Esophagus muscularis mucosa (tissue), 4 donors: ENCODE data around the gene GNPTAB. TPM values are rescaled to one million over a fixed set of nuclear protein-coding genes. Genes with fewer than 3 reads are reported as not detected.
"Not testable (repeated sequence)": the region's sequence is repeated elsewhere in the genome, so short reads cannot be mapped to it uniquely, and the experiment has no call there.

Experiments
- DNase-seq: peaks from one replicate; pipeline ENCODE4 v3.0.0-alpha.2; 2017; ENCODE audit errors: extremely low spot score
- H3K27ac ChIP-seq, 4 donors: fragments of 200-600 bp; sonication (generic); replicated peaks in 1 of 4; 1 replicate in 3 of 4; 2 replicates in 1 of 4; pipeline ENCODE4 v1.5.1; 2016 to 2019; ENCODE audit warnings: mild to moderate bottlenecking in 1 of 4
- H3K27me3 ChIP-seq, 4 donors: fragments of 200-600 bp; sonication (generic); one replicate each; pipeline versions ENCODE4 v1.5.1 to v1.6.0; 2016 to 2019
- H3K36me3 ChIP-seq, 4 donors: fragments of 200-600 bp; sonication (generic); one replicate each; pipeline ENCODE4 v1.5.1; 2016 to 2019
- H3K4me1 ChIP-seq, 4 donors: fragments of 200-600 bp; sonication (generic); one replicate each; pipeline ENCODE4 v1.5.1; 2016 to 2019
- H3K4me3 ChIP-seq, 4 donors: fragments of 200-600 bp; sonication (generic); 1 replicate in 2 of 4; 2 replicates in 2 of 4; pipeline ENCODE4 v1.5.1; 2016 to 2019; ENCODE audit warnings: mild to moderate bottlenecking in 4 of 4, moderate library complexity in 1 of 4
- H3K9me3 ChIP-seq, 4 donors: fragments of 200-600 bp; sonication (generic); 1 replicate in 3 of 4; 2 replicates in 1 of 4; pipeline ENCODE4 v1.5.1; 2016 to 2019
- EP300 ChIP-seq: sonication (generic); formaldehyde crosslinking; IDR thresholded peaks from one replicate; pipeline ENCODE4 v1.6.1; 2017; ENCODE audit warnings: antibody characterized with exemption
- POLR2A ChIP-seq: fragments of 450-650 bp; IDR thresholded peaks from one replicate; pipeline ENCODE4 v1.6.1; 2017; ENCODE audit warnings: antibody characterized with exemption, moderate library complexity, mild to moderate bottlenecking, low read depth
- POLR2AphosphoS5 ChIP-seq, 2 donors: sonication (generic); formaldehyde crosslinking; IDR thresholded peaks; one replicate each; pipeline ENCODE4 v1.6.1; 2017; ENCODE audit warnings: antibody characterized with exemption in 2 of 2
- WGBS: methylation state at CpG from one replicate; pipeline ENCODE4 v1.1.5; 2018; 5-methylcytosine and 5-hydroxymethylcytosine counted together
- intact Hi-C: fragments of 100-400 bp; cut with DNase I; formaldehyde crosslinking; loops from one replicate; pipeline ENCODE4 v1.15.1; 2023
- total RNA-seq, 4 donors: library from RNA; depleted of rRNA; stranded (reverse); fragments of >200 nt; gene quantifications; one replicate each; pipeline versions ENCODE4 v1.1.0 to v1.2.1, GENCODE V29; 2016
- TF ChIP-seq, protein P1 (sequence below), 3 experiments: fragments of 200-600 bp in 2 of 3; fragments of 450-650 bp in 1 of 3; sonication (generic) in 2 of 3; IDR thresholded peaks; one replicate each; pipeline ENCODE4 v1.5.1; 2017 to 2019; ENCODE audit warnings: antibody characterized with exemption in 3 of 3, mild to moderate bottlenecking in 2 of 3, moderate library complexity in 1 of 3

The GNPTAB gene
- total RNA-seq, 4 donors from 2014 or later: 30.5 to 37.0 (median 32.1) TPM

DNA sequence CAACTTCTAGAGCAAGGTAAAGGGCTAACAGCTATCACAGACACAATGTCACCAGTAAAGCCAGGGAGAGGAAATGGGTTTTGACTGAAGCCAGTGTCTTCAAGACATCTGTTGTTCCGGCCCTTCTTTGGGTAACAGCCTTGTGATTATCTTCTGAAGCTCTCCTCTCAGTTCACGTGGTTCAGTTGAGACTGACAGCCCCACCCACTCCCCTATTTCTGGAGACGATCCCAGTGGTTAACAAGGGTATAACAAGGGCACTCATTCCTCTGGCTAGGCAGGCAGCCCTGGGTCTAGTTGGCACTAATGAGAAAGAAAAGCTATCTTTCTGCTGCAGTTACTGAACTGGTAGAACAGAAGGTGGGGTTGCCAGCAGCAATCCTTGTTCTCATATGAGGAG lies 6.9 kb downstream of the GNPTAB start:
- no peaks in the 10 kb centered on the region for H3K27me3 ChIP-seq
- H3K4me1 ChIP-seq: peaks cover 42 to 76% (median 60%) of the 10 kb centered on the region in 4 donors
- no peak for DNase-seq
- H3K36me3 ChIP-seq: no peaks in the 10 kb centered on the region
- H3K27ac ChIP-seq: peak overlapping the region; percentile 55 to 73 (median 63)
- intact Hi-C loops: no loop called here
- TF ChIP-seq POLR2AphosphoS5 (IDR thresholded peaks at IDR 0.05) (peak in 1 of 2 donors; percentile 41), POLR2A (no peak), EP300 (no peak)
- TF ChIP-seq, protein P1, sequence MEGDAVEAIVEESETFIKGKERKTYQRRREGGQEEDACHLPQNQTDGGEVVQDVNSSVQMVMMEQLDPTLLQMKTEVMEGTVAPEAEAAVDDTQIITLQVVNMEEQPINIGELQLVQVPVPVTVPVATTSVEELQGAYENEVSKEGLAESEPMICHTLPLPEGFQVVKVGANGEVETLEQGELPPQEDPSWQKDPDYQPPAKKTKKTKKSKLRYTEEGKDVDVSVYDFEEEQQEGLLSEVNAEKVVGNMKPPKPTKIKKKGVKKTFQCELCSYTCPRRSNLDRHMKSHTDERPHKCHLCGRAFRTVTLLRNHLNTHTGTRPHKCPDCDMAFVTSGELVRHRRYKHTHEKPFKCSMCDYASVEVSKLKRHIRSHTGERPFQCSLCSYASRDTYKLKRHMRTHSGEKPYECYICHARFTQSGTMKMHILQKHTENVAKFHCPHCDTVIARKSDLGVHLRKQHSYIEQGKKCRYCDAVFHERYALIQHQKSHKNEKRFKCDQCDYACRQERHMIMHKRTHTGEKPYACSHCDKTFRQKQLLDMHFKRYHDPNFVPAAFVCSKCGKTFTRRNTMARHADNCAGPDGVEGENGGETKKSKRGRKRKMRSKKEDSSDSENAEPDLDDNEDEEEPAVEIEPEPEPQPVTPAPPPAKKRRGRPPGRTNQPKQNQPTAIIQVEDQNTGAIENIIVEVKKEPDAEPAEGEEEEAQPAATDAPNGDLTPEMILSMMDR (IDR thresholded peaks at IDR 0.05): peak in 2 of 3 experiments; percentile 33 to 43
- 27% methylated on average over 3 of the region's 3 CpGs for WGBS
- H3K4me3 ChIP-seq: no peak overlapping the region
- H3K9me3 ChIP-seq: no peaks in the 10 kb centered on the region

DNA sequence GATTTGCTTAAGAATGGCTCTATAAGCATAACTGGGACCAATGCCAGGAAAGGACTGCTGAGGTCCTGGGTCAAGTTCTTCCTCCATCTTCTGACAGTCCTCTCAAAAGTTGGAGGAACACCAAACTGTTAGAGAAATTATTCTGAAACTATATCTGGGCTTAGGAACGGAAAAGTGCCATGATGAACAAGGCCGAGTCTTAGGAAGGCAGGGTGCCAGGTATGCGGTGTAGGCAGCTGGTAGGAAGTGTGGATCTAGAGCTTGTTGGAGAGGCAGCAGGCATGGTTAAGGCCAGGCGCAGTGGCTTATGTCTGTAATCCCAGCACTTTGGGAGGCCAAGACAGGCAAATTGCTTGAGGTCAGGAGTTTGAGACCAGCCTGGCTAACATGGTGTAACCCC lies 7.7 kb downstream of the GNPTAB start:
- peak overlapping the region in 3 of 4 donors; percentile 17 to 68 (median 66) for H3K27ac ChIP-seq
- DNase-seq: no peak
- peaks cover 42 to 68% (median 53%) of the 10 kb centered on the region in 4 donors for H3K4me1 ChIP-seq
- H3K36me3 ChIP-seq: no peaks in the 10 kb centered on the region
- H3K9me3 ChIP-seq: no peaks in the 10 kb centered on the region
- H3K27me3 ChIP-seq: no peaks in the 10 kb centered on the region
- no peak overlapping the region for H3K4me3 ChIP-seq
- no peak for TF ChIP-seq EP300
- TF ChIP-seq, protein P1 (IDR thresholded peaks at IDR 0.05): no peak
- no peak for TF ChIP-seq POLR2AphosphoS5 (IDR thresholded peaks at IDR 0.05)
- TF ChIP-seq POLR2A: no peak
- WGBS: 59% methylated on average over 4 of the region's 4 CpGs
- intact Hi-C loops: no loop called here

DNA sequence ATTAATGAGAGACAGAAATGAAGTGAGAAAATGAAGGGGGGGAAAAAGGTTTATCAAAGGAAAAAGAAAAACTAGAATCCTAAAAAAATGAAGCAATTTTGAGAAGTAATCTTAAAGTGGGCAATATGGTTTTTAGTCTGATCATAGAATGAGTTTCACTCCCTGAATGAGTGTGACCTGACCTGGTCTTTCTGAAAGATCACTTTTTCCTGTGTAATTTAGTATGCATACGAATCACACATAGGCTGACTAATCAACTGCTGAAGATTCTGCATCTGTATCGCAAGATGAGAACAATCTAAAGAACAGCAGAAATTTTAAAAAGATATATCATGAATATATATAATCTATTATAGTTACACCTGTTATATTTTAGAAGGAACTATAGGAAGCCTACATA lies 11.3 kb downstream of the GNPTAB start:
- no peak for TF ChIP-seq POLR2AphosphoS5 (IDR thresholded peaks at IDR 0.05)
- TF ChIP-seq EP300: no peak
- no peak for TF ChIP-seq POLR2A
- TF ChIP-seq, protein P1 (IDR thresholded peaks at IDR 0.05): no peak
- no peaks in the 10 kb centered on the region for H3K27me3 ChIP-seq
- H3K4me3 ChIP-seq: no peak overlapping the region
- no peak for DNase-seq
- H3K4me1 ChIP-seq: peaks cover 25 to 33% (median 27%) of the 10 kb centered on the region in 4 donors
- no peaks in the 10 kb centered on the region for H3K36me3 ChIP-seq
- H3K9me3 ChIP-seq: no peaks in the 10 kb centered on the region
- 93% methylated on average over 2 of the region's 2 CpGs for WGBS
- intact Hi-C loops: no loop called here
- no peak overlapping the region for H3K27ac ChIP-seq

DNA sequence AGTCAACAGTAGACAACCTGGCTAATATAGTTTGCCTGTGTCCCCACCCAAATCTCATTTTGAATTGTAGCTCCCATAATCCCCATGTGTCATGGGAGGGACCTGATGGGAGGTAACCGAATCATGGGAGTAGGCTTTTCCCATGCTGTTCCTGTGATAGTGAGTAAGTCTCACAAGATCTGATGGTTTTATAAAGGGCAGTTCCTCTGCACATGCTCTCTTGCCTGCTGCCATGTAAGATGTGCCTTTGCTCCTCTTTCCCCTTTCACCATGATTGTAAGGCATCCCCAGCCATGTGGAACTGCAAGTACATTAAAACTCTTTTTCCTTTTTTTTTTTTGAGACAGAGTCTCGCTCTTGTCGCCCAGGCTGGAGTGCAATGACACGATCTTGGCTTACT lies 12.1 kb downstream of the GNPTAB start:
- H3K36me3 ChIP-seq, intact Hi-C loops, H3K27ac ChIP-seq, DNase-seq, H3K4me3 ChIP-seq, H3K27me3 ChIP-seq, H3K9me3 ChIP-seq: not testable (repeated sequence)
- 96% methylated on average over 4 of the region's 4 CpGs for WGBS
- peaks cover 18 to 25% (median 20%) of the 10 kb centered on the region in 4 donors for H3K4me1 ChIP-seq

DNA sequence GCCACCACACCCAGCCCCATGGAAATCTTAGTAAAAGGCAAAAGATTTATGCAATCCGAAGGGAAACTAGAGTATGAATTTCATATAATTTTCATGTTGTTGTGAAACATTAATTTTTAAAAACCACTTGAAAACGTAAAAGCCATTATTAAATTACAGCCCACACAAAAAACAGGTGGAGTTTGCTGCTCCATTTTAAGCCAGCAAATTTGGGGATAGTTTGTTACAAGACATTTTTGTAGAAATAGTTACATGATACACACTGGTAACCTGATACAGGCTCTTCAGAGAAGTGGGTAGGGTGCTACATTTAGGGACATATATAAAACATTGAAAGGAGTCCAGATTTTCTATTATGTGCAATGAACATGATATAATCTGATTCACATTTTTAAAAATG lies 17.6 kb downstream of the GNPTAB start:
- Histone ChIP-seq H3K27ac (no peak overlapping the region), H3K27me3 (no peaks in the 10 kb centered on the region), H3K4me3 (no peak overlapping the region), H3K4me1 (peaks cover 9 to 28% (median 22%) of the 10 kb centered on the region in 4 donors), H3K9me3 (no peaks in the 10 kb centered on the region), H3K36me3 (no peaks in the 10 kb centered on the region)
- DNase-seq: no peak
- TF ChIP-seq POLR2AphosphoS5 (IDR thresholded peaks at IDR 0.05) (no peak), EP300 (no peak), POLR2A (no peak)
- TF ChIP-seq, protein P1 (IDR thresholded peaks at IDR 0.05): no peak
- intact Hi-C loops: no loop called here
- WGBS: 89% methylated on average over 2 of the region's 2 CpGs

DNA sequence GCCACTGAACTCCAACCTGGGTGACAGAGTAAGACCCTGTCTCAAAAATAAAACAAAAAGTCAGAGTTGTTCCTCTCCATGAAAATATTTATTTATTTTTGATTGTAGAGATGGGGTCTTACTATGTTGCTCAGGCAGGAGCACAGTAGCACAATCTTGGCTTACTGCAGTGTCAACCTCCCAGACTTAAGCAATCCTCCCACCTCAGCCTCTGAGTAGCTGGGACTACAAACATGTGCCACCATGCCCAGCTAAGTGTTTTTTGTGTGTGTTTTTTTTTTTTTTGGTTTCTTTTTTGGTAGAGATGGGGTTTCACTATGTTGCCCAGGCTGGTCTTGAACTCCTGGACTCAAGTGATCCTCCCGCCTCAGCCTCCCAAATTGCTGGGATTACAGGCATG lies 18.0 kb downstream of the GNPTAB start:
- H3K27ac ChIP-seq, H3K36me3 ChIP-seq, H3K4me3 ChIP-seq, H3K27me3 ChIP-seq, H3K9me3 ChIP-seq, DNase-seq, intact Hi-C loops: not testable (repeated sequence)
- 92% methylated on average over 1 of the region's 1 CpG for WGBS
- peaks cover 9 to 28% (median 22%) of the 10 kb centered on the region in 4 donors for H3K4me1 ChIP-seq

DNA sequence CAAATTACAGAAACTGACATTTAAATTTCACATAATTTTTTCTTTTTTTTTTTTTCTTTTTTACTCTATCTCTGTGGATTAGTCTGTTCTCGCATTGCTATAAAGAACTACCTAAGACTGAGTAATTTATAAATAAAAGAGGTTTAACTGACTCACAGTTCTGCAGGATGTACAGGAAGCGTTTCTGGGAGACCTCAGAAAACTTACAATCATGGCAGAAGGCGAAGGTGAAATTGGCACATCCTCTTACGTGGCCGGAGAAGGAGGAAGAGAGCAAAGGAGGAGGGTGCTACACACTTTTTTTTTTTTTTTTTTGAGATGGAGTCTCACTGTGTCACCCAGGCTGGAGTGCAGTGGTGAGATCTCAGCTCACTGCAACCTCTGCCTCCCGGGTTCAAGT lies 19.4 kb downstream of the GNPTAB start:
- WGBS: 83% methylated on average over 6 of the region's 6 CpGs
- H3K4me1 ChIP-seq: peaks cover 9 to 24% (median 22%) of the 10 kb centered on the region in 4 donors
- H3K27ac ChIP-seq: not testable (repeated sequence)

More for the DNA sequence above, 19.4 kb downstream of the GNPTAB start:
- intact Hi-C loops, H3K9me3 ChIP-seq, DNase-seq, H3K4me3 ChIP-seq, H3K36me3 ChIP-seq, H3K27me3 ChIP-seq: not testable (repeated sequence)
